Inferior parietal cortex (tissue), 1 donor: ENCODE measurements around the gene KCNH5.

ENCODE experiments used
- DNase-seq: peaks from one replicate; pipeline ENCODE4 v3.0.0-alpha.2; 2016; ENCODE audit errors: extremely low spot score

The KCNH5 gene

DNA sequence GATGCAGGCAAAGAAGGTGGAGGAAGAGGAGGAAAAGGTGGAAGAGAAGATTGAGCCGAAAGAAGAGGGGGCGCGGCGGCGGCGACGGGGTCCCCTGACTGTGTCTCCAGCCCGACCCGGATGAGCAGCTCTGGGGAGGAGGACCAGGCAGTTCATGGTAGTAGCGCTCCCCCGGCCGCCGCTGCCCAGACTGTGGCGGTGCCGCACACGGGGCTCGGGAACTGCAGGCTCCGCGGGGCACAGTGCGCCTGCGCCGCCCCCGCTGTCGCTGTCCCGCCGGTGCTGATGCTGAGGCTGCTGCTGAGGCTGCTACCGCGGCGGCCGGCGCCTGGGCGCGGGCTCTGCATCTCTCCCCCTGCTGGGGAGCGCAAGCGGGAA is at the start of gene KCNH5:
KCNH5 (minus strand) TSS at position 225 of the 378 bp plus-strand sequence. CDS start 272 bp downstream, outside the sequence.
- no peak for DNase-seq

DNA sequence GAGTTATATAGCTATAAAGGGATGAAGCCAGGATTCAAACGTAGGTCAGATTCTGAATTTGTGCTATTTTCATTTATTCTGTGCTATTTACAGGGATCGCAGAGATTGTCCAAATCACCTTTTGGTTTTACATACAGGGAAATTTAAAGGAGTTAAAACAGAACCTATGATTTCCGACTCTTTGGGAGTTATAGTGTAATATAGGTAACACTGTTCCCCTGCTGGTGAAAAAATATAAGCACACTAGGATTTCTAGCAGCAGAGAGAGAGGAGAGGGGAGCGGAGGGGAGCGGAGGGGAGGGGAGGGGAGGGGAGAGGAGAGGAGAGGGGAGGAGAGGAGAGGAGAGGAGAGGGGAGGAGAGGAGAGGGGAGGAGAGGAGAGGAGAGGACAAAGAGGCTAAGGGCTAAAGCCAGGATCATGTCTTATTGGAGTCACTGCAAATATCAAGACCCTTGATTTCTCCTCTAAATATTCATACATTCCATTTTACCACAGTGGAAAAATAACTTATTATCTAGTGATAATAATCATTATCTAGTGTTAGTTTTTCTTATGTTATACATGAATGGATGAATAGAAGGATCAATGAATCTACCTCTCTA is 46.2 kb upstream of the KCNH5 start:
- DNase-seq = no peak

DNA sequence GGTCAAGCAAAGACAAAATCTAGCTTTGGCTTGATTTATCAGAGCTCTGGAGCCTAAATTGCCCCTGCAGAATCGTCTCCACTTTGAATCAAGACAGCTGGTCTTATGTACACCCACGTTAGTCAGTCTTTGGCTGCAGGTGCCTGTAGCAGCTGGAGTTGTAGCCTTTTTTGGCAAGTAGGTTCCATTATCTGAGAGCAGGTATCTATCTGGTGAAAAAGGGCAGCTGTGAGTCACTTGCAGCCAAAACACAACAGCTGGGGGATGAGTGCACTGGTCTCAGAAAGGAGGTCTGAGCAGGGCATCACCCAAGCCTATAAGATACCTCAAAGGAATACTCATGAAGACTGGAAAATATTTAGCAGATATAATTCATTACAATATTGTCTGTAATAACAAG is 43.6 kb upstream of the KCNH5 start:
- no peak for DNase-seq

GRCh38 chr14:63078569-63078968 is 33.3 kb upstream of the KCNH5 start:
- no peak for DNase-seq

DNA sequence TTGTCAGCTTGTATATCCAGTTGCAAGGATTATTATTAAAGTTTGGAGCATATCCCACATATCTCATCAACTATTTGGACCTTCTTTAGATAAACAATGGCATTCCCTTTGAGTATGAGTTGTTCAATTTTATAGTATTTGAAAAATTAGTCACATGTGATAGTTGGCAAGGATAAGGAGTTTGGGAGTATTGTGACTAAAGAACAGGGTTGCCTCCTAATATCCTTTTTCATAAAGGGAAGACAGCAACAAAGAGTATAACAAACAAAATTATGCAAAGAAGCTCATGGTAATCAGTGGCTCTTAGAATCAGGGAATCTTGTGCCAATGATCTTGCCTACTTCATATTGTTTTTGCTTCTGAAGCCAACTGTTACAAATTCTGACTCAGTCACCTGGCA is 31.2 kb upstream of the KCNH5 start:
- DNase-seq = no peak

- DNase-seq = no peak
These were observed 10.4 kb upstream of the KCNH5 start for GRCh38 chr14:63055631-63056030.

DNA sequence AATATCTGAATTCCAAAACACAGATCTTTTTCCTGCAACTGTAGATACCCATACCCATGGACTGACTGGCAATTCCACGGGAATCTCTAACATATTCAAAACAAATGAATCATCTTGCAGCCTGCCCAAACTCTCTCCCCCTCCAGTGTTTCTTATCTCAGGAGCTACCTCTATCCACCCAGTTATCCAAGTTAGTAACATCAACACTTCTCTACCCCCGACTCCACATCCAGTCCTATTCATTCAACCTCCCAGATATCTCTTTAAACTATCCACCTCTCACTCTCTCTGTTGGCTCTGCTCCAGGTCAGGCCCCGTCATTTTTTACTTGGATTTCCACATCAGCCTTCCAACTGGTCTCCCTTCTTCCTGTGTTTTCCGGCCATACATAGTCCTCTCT is 6.7 kb upstream of the KCNH5 start:
- no peak for DNase-seq

GRCh38 chr14:63051301-63051700 is 6.0 kb upstream of the KCNH5 start:
- no peak for DNase-seq

GRCh38 chr14:63050694-63051093 is 5.4 kb upstream of the KCNH5 start:
- DNase-seq = no peak

DNA sequence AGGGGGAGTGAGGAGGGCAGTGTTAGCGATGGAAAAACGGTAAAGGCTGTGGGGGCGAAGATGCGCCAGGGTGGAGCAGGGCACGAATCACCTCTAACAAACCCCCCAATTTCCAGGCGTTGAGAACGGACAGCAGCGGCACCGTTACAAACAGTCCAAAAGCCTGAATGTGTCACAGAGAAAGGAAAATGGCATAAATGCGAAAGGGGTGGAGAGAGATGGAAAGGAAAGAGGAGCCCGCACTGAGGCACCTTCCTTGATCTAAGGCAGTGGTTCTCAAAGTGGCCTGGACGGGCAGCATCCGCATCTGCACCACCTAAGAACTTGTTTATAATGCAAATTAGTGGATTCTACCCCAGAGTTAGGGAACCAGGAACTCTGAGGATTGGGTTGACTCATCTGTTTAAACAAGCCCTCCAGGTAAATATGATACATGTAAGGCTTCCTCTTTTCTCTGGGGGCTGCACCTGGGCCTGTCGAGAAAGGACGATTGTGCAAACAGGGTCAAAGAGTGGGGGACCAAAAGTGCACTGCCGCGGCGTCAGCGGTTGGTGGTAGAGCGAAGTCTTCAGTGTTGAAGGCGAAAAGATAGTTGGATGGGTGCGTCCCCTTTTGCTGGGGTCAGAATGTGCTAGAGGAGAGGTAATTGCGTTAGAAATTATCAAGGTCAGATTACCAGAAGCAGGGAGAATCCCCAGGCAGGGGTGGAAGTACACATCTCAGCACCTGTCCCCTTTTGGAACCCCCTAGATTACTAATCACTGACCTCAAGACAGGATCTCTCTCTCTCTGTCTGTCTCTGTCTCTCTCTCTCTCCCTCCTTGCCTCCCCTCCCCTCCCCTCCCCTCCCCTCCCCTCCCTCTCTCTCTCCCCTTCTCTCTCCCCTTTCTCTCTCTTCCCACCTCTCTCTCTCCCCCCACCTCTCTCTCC is 1.3 kb upstream of the KCNH5 start:
- no peak for DNase-seq

GRCh38 chr14:63045612-63046320 is 508 bp upstream of the KCNH5 start:
- no peak for DNase-seq

GRCh38 chr14:63039866-63040265 is 5.4 kb downstream of the KCNH5 start:
- no peak for DNase-seq

- no peak for DNase-seq
These were observed 12.6 kb downstream of the KCNH5 start for GRCh38 chr14:63032641-63033040.

GRCh38 chr14:63032076-63032475 is 13.2 kb downstream of the KCNH5 start:
- DNase-seq = no peak

- no peak for DNase-seq
These were observed 15.1 kb downstream of the KCNH5 start for GRCh38 chr14:63030113-63030512.

DNA sequence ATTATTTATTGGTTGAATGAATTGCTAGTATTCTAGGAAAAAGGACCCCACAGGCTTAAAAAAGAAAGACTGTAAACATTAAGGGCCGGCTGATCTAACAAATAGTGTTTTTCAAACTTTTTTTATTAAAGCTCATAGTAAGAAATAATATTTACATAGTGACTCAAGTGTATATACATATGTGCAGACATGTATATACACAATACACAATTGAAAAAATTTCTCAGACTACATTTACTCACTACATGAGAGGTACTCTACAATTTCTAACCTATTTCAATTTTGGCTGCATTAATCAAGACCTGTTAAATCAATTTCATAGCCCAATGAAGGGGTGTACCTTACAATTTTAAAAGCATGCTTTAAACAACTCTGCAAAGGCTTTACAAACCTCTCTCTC is 17.5 kb downstream of the KCNH5 start:
- DNase-seq = no peak

DNA sequence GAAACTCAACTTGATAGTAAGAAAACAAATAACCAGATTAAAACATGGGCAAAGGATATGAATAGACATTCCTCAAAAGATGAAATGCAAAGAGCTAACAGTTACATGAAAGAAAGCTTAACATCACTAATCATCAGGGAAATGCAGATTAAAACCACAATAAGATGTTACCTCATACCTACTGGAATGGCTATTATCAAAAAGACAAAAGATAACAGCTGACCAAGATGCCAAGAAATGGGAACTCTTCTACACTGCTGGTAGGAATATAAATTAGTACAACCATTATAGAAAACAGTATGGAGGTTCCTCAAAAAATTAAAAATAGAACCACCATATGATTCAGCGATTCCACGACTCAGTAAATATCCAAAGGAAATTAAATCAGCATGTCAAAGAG is 18.8 kb downstream of the KCNH5 start:
- DNase-seq = no peak

- DNase-seq = no peak
These were observed 30.6 kb downstream of the KCNH5 start for GRCh38 chr14:63014621-63015020.

- no peak for DNase-seq
These were observed 33.1 kb downstream of the KCNH5 start for GRCh38 chr14:63012171-63012570.

DNA sequence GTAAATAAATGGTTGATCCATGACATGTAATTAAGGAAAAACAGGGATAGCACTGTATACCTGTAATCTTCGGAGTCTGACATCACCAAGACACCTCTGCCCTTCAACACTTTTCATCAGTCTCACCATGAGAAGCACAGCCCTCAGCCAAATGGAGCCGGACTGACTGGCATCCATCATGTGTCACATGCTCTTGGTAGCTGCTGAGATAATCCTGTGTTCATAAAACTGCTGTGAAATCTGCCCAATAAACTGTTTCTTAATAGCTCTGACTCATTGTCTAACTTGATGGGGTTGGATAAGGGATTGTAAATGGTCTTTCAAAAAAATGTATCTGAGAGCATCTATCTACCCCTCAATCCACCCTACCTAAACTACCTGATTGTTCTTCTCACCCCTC is 33.6 kb downstream of the KCNH5 start:
- DNase-seq = no peak

GRCh38 chr14:63009495-63009894 is 35.8 kb downstream of the KCNH5 start:
- DNase-seq = no peak

DNA sequence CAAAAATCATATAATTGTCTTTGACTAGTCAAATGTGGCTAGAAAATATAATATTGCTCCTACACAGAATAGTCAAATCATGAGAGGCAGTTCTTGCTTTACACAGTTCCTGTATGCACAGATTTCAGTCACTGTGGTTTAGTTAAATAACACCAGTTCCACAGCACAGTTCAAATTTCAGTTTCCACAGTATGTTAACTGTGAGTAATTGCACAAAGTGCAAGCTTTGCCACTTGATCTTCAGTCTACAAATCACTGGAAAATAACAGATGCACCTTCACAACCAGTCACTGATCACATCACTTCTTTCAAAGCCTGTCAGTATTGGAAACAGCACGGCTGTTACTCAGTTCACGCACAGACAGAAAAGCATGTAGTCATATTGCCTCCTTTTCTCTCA is 38.7 kb downstream of the KCNH5 start:
- no peak for DNase-seq

- no peak for DNase-seq
These were observed 51.2 kb downstream of the KCNH5 start for GRCh38 chr14:62994096-62994495.
